Endothelial cell of umbilical vein (primary cell): Measurements from ENCODE around the gene PRKCB. TPM values are rescaled to one million over a fixed set of nuclear protein-coding genes. Genes with fewer than 3 reads are reported as not detected.

Experiments used
- BruUV-seq: library from RNA; stranded (reverse); fragments of 400-500 nt; replicated peaks from 2 replicates; lab custom pipeline; 2021; lab: Mats Ljungman, UMichigan
- CTCF ChIA-PET: fragments of 300-600, 350-600 bp; sonication (Branson Sonifier 250); formaldehyde crosslinking; loops from one replicate; lab custom pipeline; 2021; ENCODE audit warnings: antibody characterized with exemption, inconsistent platforms; lab: Charles Lee
- POLR2A ChIA-PET: fragments of 300-600, 350-600 bp; sonication (Branson Sonifier 250); formaldehyde crosslinking; loops from one replicate; lab custom pipeline; 2021; ENCODE audit warnings: antibody characterized with exemption, inconsistent platforms; lab: Charles Lee
- DNase-seq: peaks from one replicate; pipeline ENCODE4 v3.0.0-alpha.2; 2011; ENCODE audit warnings: low read depth, low spot score
- FAIRE-seq: peaks from 2 replicates; lab custom pipeline; 2011; peaks lifted over from hg19 to GRCh38; lab: Jason Lieb, UNC
- H2AFZ ChIP-seq: 2 replicates; pipeline ENCODE4 v1.6.0; 2012; ENCODE audit warnings: low read depth, low read length, control low read depth, inconsistent platforms
- H3K27ac ChIP-seq: 2 replicates; pipeline ENCODE4 v1.5.1; 2011; ENCODE audit warnings: low read depth, mild to moderate bottlenecking, control low read depth, low read length, moderate library complexity; ENCODE audit not compliant: insufficient read depth
- H3K27me3 ChIP-seq, 2 experiments: 2 replicates each; pipeline versions ENCODE4 v1.6.0 to v1.6.1; 2011; ENCODE audit warnings: low read length in 2 of 2, mixed read lengths in 1 of 2; ENCODE audit not compliant: control insufficient read depth in 2 of 2, insufficient read depth in 2 of 2
- H3K36me3 ChIP-seq, 2 experiments: 2 replicates in 1 of 2; 3 replicates in 1 of 2; pipeline ENCODE4 v1.5.1; 2011; ENCODE audit warnings: low read length in 2 of 2, mild to moderate bottlenecking in 1 of 2, moderate library complexity in 1 of 2; ENCODE audit not compliant: control insufficient read depth in 2 of 2, insufficient read depth in 2 of 2; ENCODE audit errors: extremely low read depth in 1 of 2
- H3K4me1 ChIP-seq: 3 replicates; pipeline ENCODE4 v1.5.1; 2011; ENCODE audit warnings: mild to moderate bottlenecking, low read length; ENCODE audit not compliant: control insufficient read depth, insufficient read depth; ENCODE audit errors: extremely low read depth
- H3K4me2 ChIP-seq: 2 replicates; pipeline ENCODE4 v1.6.1; 2011; ENCODE audit warnings: low read length, control low read depth, mixed read lengths; ENCODE audit not compliant: insufficient read depth
- H3K4me3 ChIP-seq, 3 experiments: fragments of 200-600 bp in 1 of 3; sonication (generic), shearing (Covaris generic) in 1 of 3; replicated peaks in 1 of 3; 2 replicates each; pipeline ENCODE4 v1.5.1; 2011 to 2016; ENCODE audit warnings: control low read depth in 3 of 3, low read length in 3 of 3, mild to moderate bottlenecking in 2 of 3, inconsistent platforms in 1 of 3, low read depth in 1 of 3, moderate library complexity in 1 of 3; ENCODE audit not compliant: insufficient read depth in 1 of 3
- H3K79me2 ChIP-seq: 2 replicates; pipeline ENCODE4 v1.6.0; 2012; ENCODE audit warnings: low read length, inconsistent platforms; ENCODE audit not compliant: control insufficient read depth, insufficient read depth
- H3K9ac ChIP-seq: replicated peaks from 2 replicates; pipeline ENCODE3; 2011; ENCODE audit warnings: low read length, control low read depth; ENCODE audit not compliant: insufficient read depth; ENCODE audit errors: extremely low read depth
- H3K9me1 ChIP-seq: replicated peaks from 3 replicates; pipeline ENCODE4 v1.6.0; 2011; ENCODE audit warnings: mild to moderate bottlenecking, low read length; ENCODE audit not compliant: control insufficient read depth, insufficient read depth; ENCODE audit errors: extremely low read depth
- H3K9me3 ChIP-seq: replicated peaks from 2 replicates; pipeline ENCODE4 v1.5.1; 2012; ENCODE audit warnings: low read length, inconsistent platforms; ENCODE audit not compliant: control insufficient read depth, insufficient read depth
- H4K20me1 ChIP-seq: replicated peaks from 2 replicates; pipeline ENCODE3; 2011; ENCODE audit warnings: mild to moderate bottlenecking, low read length; ENCODE audit not compliant: control insufficient read depth, insufficient read depth; ENCODE audit errors: extremely low read depth
- CTCF ChIP-seq, 2 donors: IDR thresholded peaks; 1 replicate in 1 of 2; 2 replicates in 1 of 2; pipeline ENCODE4 v1.5.1; 2011; ENCODE audit warnings: low read length in 2 of 2, mild to moderate bottlenecking in 2 of 2, moderate library complexity in 2 of 2, control low read depth in 1 of 2, inconsistent platforms in 1 of 2, low read depth in 1 of 2; ENCODE audit not compliant: insufficient read depth in 1 of 2; ENCODE audit errors: extremely low read depth in 1 of 2
- EZH2 ChIP-seq: IDR thresholded peaks from 2 replicates; pipeline ENCODE4 v1.6.1; 2012; ENCODE audit warnings: borderline replicate concordance, low read depth, mild to moderate bottlenecking, moderate library complexity, low read length, inconsistent platforms; ENCODE audit not compliant: severe bottlenecking
- FOS ChIP-seq: IDR thresholded peaks from 2 replicates; pipeline ENCODE4 v1.6.1; 2011; ENCODE audit warnings: mild to moderate bottlenecking, low read length, moderate library complexity, borderline replicate concordance; ENCODE audit not compliant: insufficient read depth
- GATA2 ChIP-seq: IDR thresholded peaks from 2 replicates; pipeline ENCODE4 v1.7.0; 2011; ENCODE audit warnings: low read depth, mild to moderate bottlenecking, moderate library complexity, mixed read lengths, low read length; ENCODE audit not compliant: insufficient read length, insufficient read depth
- JUN ChIP-seq: IDR thresholded peaks from 2 replicates; pipeline ENCODE4 v1.6.1; 2011; ENCODE audit warnings: borderline replicate concordance, low read depth; ENCODE audit not compliant: insufficient read length, insufficient read depth
- MAX ChIP-seq: IDR thresholded peaks from 2 replicates; pipeline ENCODE4 v1.6.1; 2011; ENCODE audit not compliant: insufficient read depth, insufficient read length
- MYC ChIP-seq: IDR thresholded peaks from one replicate; pipeline ENCODE4 v1.6.1; 2011; ENCODE audit warnings: mild to moderate bottlenecking, low read depth, low read length
- POLR2A ChIP-seq: IDR thresholded peaks from 2 replicates; pipeline ENCODE4 v1.6.1; 2012; ENCODE audit warnings: low read depth, mild to moderate bottlenecking, control low read depth, low read length
- POLR2AphosphoS5 ChIP-seq: IDR thresholded peaks from 2 replicates; pipeline ENCODE4 v1.6.1; 2012; ENCODE audit warnings: low read depth, mild to moderate bottlenecking, control low read depth, low read length, moderate library complexity; ENCODE audit not compliant: insufficient read depth
- dilution Hi-C: fragments of 300-500 bp; cut with MboI; formaldehyde crosslinking; loops from one replicate; pipeline ENCODE4 v1.15.0; 2019; ENCODE audit warnings: low sequenced_read_pairs; ENCODE audit not compliant: extremely low pct_ligation_motif_present
- intact Hi-C: fragments of 100-400 bp; cut with micrococcal nuclease; formaldehyde crosslinking; loops from one replicate; pipeline ENCODE4 v1.10.0; 2022
- polyA plus RNA-seq, 4 experiments: library from polyadenylated mRNA; depleted of rRNA in 3 of 4; stranded (reverse) in 3 of 4; unstranded in 1 of 4; fragments of >200 nt; gene quantifications; 2 replicates each; pipeline versions ENCODE4 v1.2.1 to v1.2.3, GENCODE V29; 2011 to 2012; ENCODE audit warnings: missing spikeins in 1 of 4
- total RNA-seq: library from RNA; stranded (reverse); gene quantifications from 2 replicates; pipeline ENCODE4 v1.2.3, GENCODE V29; 2021

Gene PRKCB
- total and polyA plus RNA-seq, 2 donors (not counting 3 experiments of a cell fraction or from before 2014, with no cell fraction given): 0.01 TPM; not detected in 1

GRCh38 chr16:24116989-24117388, 281.2 kb downstream of the PRKCB start:
- dilution Hi-C loops (no loop called here), intact Hi-C loops (no loop called here)
- Histone ChIP-seq H3K4me2 (no peak overlapping the region), H3K27me3 (no peaks in the 10 kb centered on the region), H3K9me1 (no peaks in the 10 kb centered on the region), H3K27ac (no peak overlapping the region), H3K4me3 (no peak overlapping the region), H3K36me3 (no peaks in the 10 kb centered on the region), H3K4me1 (no peaks in the 10 kb centered on the region), H2AFZ (no peak overlapping the region), H3K79me2 (no peaks in the 10 kb centered on the region), H3K9me3 (no peaks in the 10 kb centered on the region), H3K9ac (no peak overlapping the region), H4K20me1 (no peaks in the 10 kb centered on the region)
- DNase-seq (no peak), FAIRE-seq (no peak)
- BruUV-seq: no TSS peak
- TF ChIP-seq GATA2: no peak
- no peak for TF ChIP-seq FOS
- no peak for TF ChIP-seq MYC
- TF ChIP-seq POLR2A: no peak
- TF ChIP-seq MAX: no peak
- no peak for TF ChIP-seq JUN
- no peak for TF ChIP-seq POLR2AphosphoS5
- TF ChIP-seq CTCF (IDR thresholded peaks at IDR 0.05; ENCODE audit: extremely low read depth in 1 of 2, insufficient read depth in 1 of 2, low read depth in 1 of 2, low read length in 2 of 2): no peak
- TF ChIP-seq EZH2: no peak
- CTCF ChIA-PET: no interaction called here
- POLR2A ChIA-PET: no interaction called here
